T-helper 22 cell (primary cell): ENCODE measurements around the gene PXK.

Source experiments
- DNase-seq: peaks from one replicate; pipeline ENCODE4 v3.0.0-alpha.2; 2020; ENCODE audit warnings: low read depth

Gene PXK

DNA sequence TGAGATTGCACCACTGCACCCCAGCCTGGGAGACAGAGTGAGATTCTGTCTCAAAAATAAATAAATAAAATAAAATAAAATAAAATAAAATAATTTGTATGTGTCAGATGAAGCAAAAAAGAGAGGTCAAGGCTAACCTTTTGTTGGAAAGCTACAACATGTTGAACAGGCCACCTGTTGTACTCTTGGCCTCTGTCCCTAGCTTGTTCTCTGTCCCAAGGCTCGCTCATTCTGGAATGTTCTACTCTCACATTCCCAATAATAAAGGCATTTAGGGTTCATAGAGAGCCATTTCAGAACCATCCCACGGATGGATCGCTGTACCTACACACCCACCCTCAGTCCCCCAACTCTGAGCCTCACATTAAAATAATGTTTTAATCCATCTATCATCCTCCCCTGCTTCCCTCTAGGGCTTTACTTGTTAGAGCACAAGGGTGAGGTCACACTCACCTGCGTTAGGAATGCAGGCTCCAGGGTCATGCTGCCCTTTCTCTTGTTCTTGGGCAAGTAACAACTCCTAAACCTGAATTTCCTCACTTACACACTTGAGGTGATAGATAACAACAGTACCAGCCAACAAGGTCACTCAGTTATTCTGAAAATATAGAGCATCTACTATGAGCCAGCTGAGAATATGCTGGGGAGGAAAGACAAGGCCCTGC lies 134.3 kb downstream of the PXK start:
- DNase-seq, result no peak

DNA sequence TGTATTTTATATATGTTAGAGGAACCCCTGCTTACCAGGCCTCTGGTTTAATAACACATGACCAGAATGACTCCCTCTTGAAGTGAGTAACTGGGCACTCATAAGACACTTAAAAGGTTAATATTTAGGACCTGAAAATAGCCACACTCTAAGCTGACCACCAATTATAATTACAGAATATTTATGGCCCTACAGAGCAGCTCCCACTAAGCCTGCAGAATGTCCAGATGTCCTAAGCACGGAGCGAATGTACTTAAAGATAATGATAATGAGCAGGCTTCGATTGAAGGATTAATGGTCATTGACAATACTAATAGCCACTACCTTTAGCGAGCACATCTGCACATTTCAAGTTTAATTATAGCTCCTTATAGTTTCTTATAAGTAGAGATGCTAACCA lies 136.4 kb downstream of the PXK start:
- no peak for DNase-seq

DNA sequence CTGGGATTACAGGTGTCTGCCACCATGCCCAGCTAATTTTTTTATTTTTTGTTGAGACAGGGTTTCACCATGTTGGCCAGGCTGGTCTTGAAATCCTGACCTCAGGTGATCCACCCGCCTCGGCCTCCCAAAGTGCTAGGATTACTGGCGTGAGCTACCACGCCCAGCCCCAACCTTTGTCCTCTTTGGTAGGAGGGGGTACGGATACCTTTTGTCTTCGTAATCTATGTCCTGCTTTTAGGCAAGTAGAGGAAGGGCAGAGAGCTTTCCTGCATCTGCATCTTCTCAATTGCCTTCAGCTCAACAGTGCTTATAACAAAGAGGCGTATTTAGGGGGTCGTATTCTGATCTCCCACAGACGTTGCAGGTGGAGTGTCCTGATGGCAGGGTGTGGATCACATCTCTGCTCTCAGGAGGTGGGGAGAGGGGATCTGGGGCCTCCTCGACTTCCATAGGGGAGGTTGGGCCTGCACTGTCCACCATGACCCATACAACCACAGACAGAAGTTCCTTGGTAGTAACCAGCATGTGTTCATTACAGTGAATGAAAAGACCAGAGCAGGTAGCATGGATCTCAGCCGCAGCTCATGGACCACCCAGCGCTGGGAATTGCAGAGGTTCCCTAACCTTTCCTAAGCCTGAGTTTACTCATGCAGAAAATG lies 137.8 kb downstream of the PXK start:
- DNase-seq, result no peak

DNA sequence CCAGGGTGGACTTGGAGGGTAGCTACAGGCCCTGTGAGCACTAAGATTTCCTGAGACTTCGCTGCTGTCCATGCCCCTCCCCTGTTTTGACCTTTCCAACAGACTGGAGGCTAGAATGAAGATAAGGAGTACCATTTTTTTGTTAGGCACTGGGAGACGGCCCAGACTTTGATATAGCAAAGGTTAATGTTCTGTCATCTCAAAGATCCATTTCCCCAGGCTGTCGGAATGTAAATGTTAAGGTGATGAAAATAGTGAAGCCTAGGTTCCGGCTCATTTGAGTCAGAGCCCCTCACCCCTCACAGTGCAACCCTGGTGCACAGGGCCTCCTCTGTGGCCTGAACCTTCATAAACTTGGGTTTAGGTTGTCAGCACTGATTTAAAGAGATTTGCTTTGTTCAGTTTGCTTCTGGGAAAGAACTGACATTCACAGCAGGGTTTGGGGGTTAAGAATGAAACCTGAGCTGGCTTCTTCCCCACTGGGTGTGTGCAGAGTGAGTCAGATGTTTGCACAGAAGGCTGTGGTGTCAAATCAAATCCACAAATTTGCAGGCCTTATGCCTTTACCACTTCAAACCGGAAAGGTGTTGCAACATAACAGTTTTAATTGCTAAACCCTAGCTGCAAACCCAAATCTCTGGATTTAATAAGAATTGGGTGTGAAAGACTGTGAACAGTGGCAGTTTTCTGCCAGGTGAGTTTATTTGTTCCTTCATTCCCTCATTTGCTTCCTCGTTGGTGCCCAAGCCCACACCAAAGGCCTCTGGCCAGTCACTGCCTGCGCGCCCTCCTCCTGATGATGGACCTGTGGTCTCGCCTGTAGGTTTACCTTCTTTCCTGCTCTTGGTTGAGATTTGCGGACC lies 138.6 kb downstream of the PXK start:
- no peak for DNase-seq

DNA sequence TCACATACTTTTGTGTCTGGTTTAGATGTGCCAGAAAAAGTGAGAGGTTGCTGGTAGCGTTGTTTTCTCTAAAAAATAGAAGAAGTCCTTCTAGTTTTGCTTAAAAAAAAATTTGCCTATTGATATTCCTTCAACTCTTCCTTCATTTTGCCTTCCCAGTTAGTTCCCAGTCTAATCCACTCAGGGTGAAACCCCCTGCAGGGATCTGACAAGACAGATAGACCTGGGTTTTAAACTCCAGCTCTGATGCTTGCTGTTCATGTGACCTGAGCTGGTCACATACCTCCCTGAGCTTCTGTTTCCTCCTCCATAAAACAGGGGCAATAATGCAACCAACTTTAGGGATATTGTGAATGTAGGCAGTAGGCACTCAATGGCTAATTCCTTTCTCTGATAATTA lies 140.6 kb downstream of the PXK start:
- no peak for DNase-seq

DNA sequence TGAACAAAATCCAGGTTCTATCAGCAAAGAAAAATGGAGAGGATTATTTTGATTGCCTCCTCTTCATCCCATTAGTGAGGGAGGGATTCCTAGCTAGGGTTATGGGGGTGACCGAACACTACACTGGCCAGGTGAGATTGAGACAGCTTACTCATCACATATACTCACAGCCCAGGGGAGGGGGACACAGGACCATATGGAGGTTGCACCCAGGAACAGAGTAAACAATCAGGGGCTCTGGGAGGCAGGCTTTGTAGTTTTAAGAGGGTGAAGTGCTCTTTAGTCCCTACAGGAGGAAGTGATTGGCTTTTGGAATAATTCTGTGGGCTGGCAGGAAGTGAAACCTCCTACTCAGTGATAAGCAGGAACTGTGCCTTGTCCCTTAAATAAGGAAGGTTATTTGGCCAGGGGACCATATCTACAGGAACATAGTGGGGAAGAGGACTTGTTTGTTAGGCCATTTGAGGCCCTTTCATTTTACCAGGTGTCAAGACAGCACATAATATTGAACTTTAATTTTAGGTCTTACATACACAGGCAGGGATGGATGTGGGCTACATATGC lies 141.7 kb downstream of the PXK start:
- no peak for DNase-seq

DNA sequence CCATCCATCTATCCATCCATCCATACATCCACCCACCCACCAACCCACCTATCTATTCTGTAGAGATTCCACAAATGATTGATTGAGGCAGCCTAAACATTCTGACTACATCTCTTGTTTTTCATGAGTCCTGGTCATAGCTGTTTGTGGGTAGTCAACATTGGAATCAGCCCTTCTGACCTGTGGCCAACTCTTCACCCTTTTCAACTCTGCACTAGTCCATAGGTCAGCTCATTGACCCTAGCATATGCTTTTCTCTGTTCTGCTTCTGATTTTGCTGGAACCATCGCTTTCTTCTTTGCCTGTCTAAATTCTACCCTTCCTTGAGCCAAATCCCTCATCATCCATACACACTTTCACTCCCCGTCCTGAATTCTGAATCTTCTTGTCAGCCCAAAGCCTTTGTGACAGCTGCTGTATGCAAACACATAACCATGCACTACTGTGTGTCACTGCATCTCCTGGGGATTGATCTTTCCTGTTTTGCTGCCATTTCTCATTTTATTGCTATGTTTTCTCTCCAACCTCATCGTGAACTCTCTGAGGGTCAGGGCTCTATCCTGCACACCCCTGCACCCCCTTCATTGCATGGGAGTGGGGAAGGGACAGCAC lies 142.4 kb downstream of the PXK start:
- DNase-seq, result no peak
